HepG2 (cell line): Measurements from ENCODE around the gene C3orf18. TPM values are rescaled to one million over a fixed set of nuclear protein-coding genes. Genes with fewer than 3 reads are reported as not detected.

Source experiments
- ATAC-seq: fragments of 200-7000 bp; cut with Tn5 transposase; 3 replicates; pipeline ENCODE4 v1.9.1; 2020; ENCODE audit warnings: mild to moderate bottlenecking, moderate library complexity
- BruUV-seq: library from RNA; stranded (reverse); fragments of 400-500 nt; replicated peaks from 2 replicates; lab custom pipeline; 2021; lab: Mats Ljungman, UMichigan
- CTCF ChIA-PET: fragments of 300-600 bp; formaldehyde crosslinking; extraction: SDS; loops from one replicate; lab custom pipeline; 2021; ENCODE audit warnings: low total read pairs, inconsistent platforms, low intra/inter-chr PET ratio; lab: Yijun Ruan, JAX
- POLR2A ChIA-PET: fragments of 350-600 bp; sonication (Branson Sonifier 250); formaldehyde crosslinking; loops from one replicate; lab custom pipeline; 2020; ENCODE audit warnings: antibody characterized with exemption, inconsistent platforms; lab: Yijun Ruan, JAX
- DNase-seq: peaks from one replicate; pipeline ENCODE4 v3.0.0-alpha.2; 2015; ENCODE audit warnings: low spot score
- FAIRE-seq: peaks from 3 replicates; lab custom pipeline; 2011; peaks lifted over from hg19 to GRCh38; lab: Jason Lieb, UNC
- H2AFZ ChIP-seq: one replicate; pipeline ENCODE4 v1.6.1; 2011; ENCODE audit warnings: low read length, inconsistent platforms
- H3K27ac ChIP-seq: fragments of 300-600 bp; 3 replicates; pipeline ENCODE4 v1.8.0; 2011; ENCODE audit warnings: mixed run types, mild to moderate bottlenecking, mixed read lengths, low read length, inconsistent platforms; ENCODE audit not compliant: insufficient read depth; ENCODE audit errors: extremely low read length
- H3K27me3 ChIP-seq, 2 experiments: fragments of 200-600 bp in 1 of 2; 2 replicates in 1 of 2; 3 replicates in 1 of 2; pipeline versions ENCODE4 v1.6.0 to v1.8.0; 2011; ENCODE audit warnings: low read length in 2 of 2, mild to moderate bottlenecking in 2 of 2, moderate library complexity in 2 of 2, inconsistent platforms in 1 of 2; ENCODE audit not compliant: insufficient read depth in 2 of 2, control insufficient read depth in 1 of 2
- H3K36me3 ChIP-seq, 2 experiments: fragments of 200-600 bp in 1 of 2; replicated peaks in 1 of 2; 2 replicates in 1 of 2; 3 replicates in 1 of 2; pipeline versions ENCODE4 v1.5.1 to v1.8.0; 2011; ENCODE audit warnings: low read length in 2 of 2, inconsistent platforms in 1 of 2; ENCODE audit not compliant: insufficient read depth in 2 of 2, control insufficient read depth in 1 of 2
- H3K4me1 ChIP-seq: 2 replicates; pipeline ENCODE4 v1.5.1; 2012; ENCODE audit warnings: low read length, inconsistent platforms; ENCODE audit not compliant: insufficient read depth
- H3K4me2 ChIP-seq: 2 replicates; pipeline ENCODE4 v1.6.0; 2011; ENCODE audit warnings: low read depth, low read length, inconsistent platforms
- H3K4me3 ChIP-seq, 3 experiments: fragments of 200-600 bp in 1 of 3; sonication (generic), shearing (Covaris generic) in 1 of 3; replicated peaks in 1 of 3; 2 replicates each; pipeline ENCODE4 v1.5.1; 2011 to 2016; ENCODE audit warnings: low read length in 3 of 3, inconsistent platforms in 2 of 3, low read depth in 2 of 3, mild to moderate bottlenecking in 2 of 3, control low read depth in 1 of 3, mixed read lengths in 1 of 3; ENCODE audit not compliant: insufficient read depth in 1 of 3
- H3K79me2 ChIP-seq: one replicate; pipeline ENCODE4 v1.6.1; 2011; ENCODE audit warnings: low read length, inconsistent platforms; ENCODE audit not compliant: insufficient read depth
- H3K9ac ChIP-seq: 2 replicates; pipeline ENCODE4 v1.6.0; 2011; ENCODE audit warnings: mild to moderate bottlenecking, low read depth, low read length, inconsistent platforms; ENCODE audit not compliant: insufficient read depth
- H3K9me3 ChIP-seq: 2 replicates; pipeline ENCODE4 v1.5.1; 2012; ENCODE audit warnings: mild to moderate bottlenecking, low read length
- H4K20me1 ChIP-seq: 2 replicates; pipeline ENCODE4 v1.6.0; 2011; ENCODE audit warnings: inconsistent platforms, mild to moderate bottlenecking, low read length, moderate library complexity; ENCODE audit not compliant: insufficient read depth
- MNT ChIP-seq: fragments of 450-650 bp; IDR thresholded peaks from 2 replicates; pipeline ENCODE4 v1.6.1; 2016
- NKX3-1 ChIP-seq: sonication (generic); formaldehyde crosslinking; IDR thresholded peaks from 2 replicates; pipeline ENCODE4 v1.5.0; 2020; ENCODE audit warnings: missing genetic modification reagents
- ZBTB7A ChIP-seq: sonication (generic); formaldehyde crosslinking; IDR thresholded peaks from 2 replicates; pipeline ENCODE4 v1.8.0; 2022; ENCODE audit warnings: mild to moderate bottlenecking, missing genetic modification reagents
- ZMYM4 ChIP-seq: sonication (generic); formaldehyde crosslinking; IDR thresholded peaks from 2 replicates; pipeline ENCODE4 v1.8.1; 2023; ENCODE audit warnings: mild to moderate bottlenecking, missing genetic modification reagents
- ZNF337 ChIP-seq: sonication (generic); formaldehyde crosslinking; IDR thresholded peaks from 2 replicates; pipeline ENCODE4 v1.5.1; 2020; ENCODE audit warnings: missing genetic modification reagents, low read depth, mild to moderate bottlenecking, borderline replicate concordance
- ZNF577 ChIP-seq: sonication (generic); formaldehyde crosslinking; IDR thresholded peaks from 2 replicates; pipeline ENCODE4 v1.4.0; 2020; ENCODE audit warnings: mild to moderate bottlenecking, low read depth, missing genetic modification reagents, borderline replicate concordance
- ZNF619 ChIP-seq: sonication (generic); formaldehyde crosslinking; IDR thresholded peaks from 2 replicates; pipeline ENCODE4 v1.4.0; 2020; ENCODE audit warnings: mild to moderate bottlenecking, missing genetic modification reagents
- WGBS: methylation state at CpG from one replicate; pipeline ENCODE4 v1.1.6; 2017; ENCODE audit warnings: low lambda C conversion rate; 5-methylcytosine and 5-hydroxymethylcytosine counted together
- in situ Hi-C: cut with HindIII; loops from 2 replicates; pipeline ENCODE4 v1.10.0; 2017; ENCODE audit warnings: low pct_unique_long_range_greater_than_20kb; ENCODE audit not compliant: extremely low pct_ligation_motif_present
- intact Hi-C: fragments of 100-400 bp; cut with micrococcal nuclease; formaldehyde crosslinking; loops from one replicate; pipeline ENCODE4 v1.10.0; 2022; ENCODE audit not compliant: unreplicated experiment
- polyA plus RNA-seq, 8 experiments: library from polyadenylated mRNA; depleted of rRNA in 3 of 8; stranded (reverse) in 7 of 8; unstranded in 1 of 8; fragments of >200 nt; fragmentation: Illumina TruSeq in 4 of 8; extraction: Trizol in 4 of 8; gene quantifications; 2 replicates each; pipeline versions ENCODE4 v1.2.1 to v1.2.3, GENCODE V29; 2011 to 2016; ENCODE audit warnings: low read depth in 4 of 8, missing spikeins in 1 of 8, mixed read lengths in 1 of 8; ENCODE audit not compliant: insufficient read depth in 1 of 8
- total RNA-seq, 5 experiments: library from RNA; depleted of rRNA; stranded (reverse); fragments of >200 nt; fragmentation: Illumina TruSeq; extraction: Trizol; gene quantifications; 2 replicates each; pipeline ENCODE4 v1.2.3, GENCODE V29; 2016; ENCODE audit warnings: low read depth in 1 of 5

The C3orf18 gene
- total and polyA plus RNA-seq, 2 of the 13 experiments (the other 11 are each of a cell fraction or from before 2014, with no cell fraction given) = 1.6 to 4.8 TPM

- DNase-seq (no peak), ATAC-seq (no peak)
- H3K36me3 ChIP-seq = no peaks in the 10 kb centered on the region
- H3K27ac ChIP-seq = no peak overlapping the region
- peaks cover 2 to 25% of the 10 kb centered on the region in 2 experiments; a peak in 3 of 5 replicates for H3K27me3 ChIP-seq
- H3K4me2 ChIP-seq = no peak overlapping the region
- H3K4me3 ChIP-seq = no peak overlapping the region
- H3K9me3 ChIP-seq = no peaks in the 10 kb centered on the region
- no peaks in the 10 kb centered on the region; the same call in 1 of the 2 replicates for H3K4me1 ChIP-seq
- CTCF ChIA-PET = interaction anchor here (1.1 kb wide), 1 partner anchor 115 kb away, joined by 3 read pairs; no protein-coding TSS in a partner anchor
- peaks cover 2% of the 10 kb centered on the region; the same call in 1 of the 2 replicates for H4K20me1 ChIP-seq
- WGBS = 3% methylated on average over 6 of the region's 9 CpGs
- H3K9ac ChIP-seq = no peak overlapping the region
- no TSS peak for BruUV-seq
- TF ChIP-seq ZNF577 (CRISPR knock-in tag) (no peak), ZNF337 (CRISPR knock-in tag) (no peak), ZMYM4 (CRISPR knock-in tag) (no peak), ZNF619 (no peak), NKX3-1 (no peak), ZBTB7A (CRISPR knock-in tag) (no peak), MNT (no peak)
- TF ChIP-seq, all 625 proteins: peak for 0
- FAIRE-seq = no peak
- intact Hi-C loops (no loop called here), in situ Hi-C loops (no loop called here)
- POLR2A ChIA-PET = no interaction called here
- Histone ChIP-seq H2AFZ (no peak overlapping the region), H3K79me2 (no peaks in the 10 kb centered on the region)
These were observed 16.4 kb downstream of the C3orf18 start for GRCh38 chr3:50551054-50551659.
